SU-DHL-6 (cell line): Measurements from ENCODE around the gene TRPM1.

Experiments
- H2AFZ ChIP-seq: fragments of 200-600 bp; sonication (generic); 2 replicates; pipeline ENCODE4 v1.6.1; 2014; ENCODE audit warnings: low read depth, mild to moderate bottlenecking, moderate library complexity, mixed read lengths, antibody characterized with exemption, low read length; ENCODE audit not compliant: severe bottlenecking
- H3F3A ChIP-seq: fragments of 200-600 bp; shearing (Covaris generic); 2 replicates; pipeline ENCODE4 v1.6.0; 2016; ENCODE audit warnings: antibody characterized with exemption, mild to moderate bottlenecking; ENCODE audit not compliant: insufficient read depth
- H3K27ac ChIP-seq: fragments of 200-600 bp; sonication (generic); 2 replicates; pipeline ENCODE4 v1.5.1; 2016; ENCODE audit warnings: low read depth, mild to moderate bottlenecking, low read length, moderate library complexity, mixed read lengths
- H3K27me3 ChIP-seq: fragments of 200-600 bp; sonication (generic), shearing (Covaris generic); 2 replicates; pipeline ENCODE4 v1.6.0; 2014; ENCODE audit warnings: mild to moderate bottlenecking, low read length
- H3K36me3 ChIP-seq: fragments of 200-600 bp; sonication (generic); 2 replicates; pipeline ENCODE4 v1.6.1; 2014; ENCODE audit warnings: mild to moderate bottlenecking, low read length, mixed read lengths
- H3K4me2 ChIP-seq: fragments of 300-600, 200-600 bp; shearing (Covaris generic), sonication (generic); 2 replicates; pipeline ENCODE4 v1.6.0; 2014; ENCODE audit warnings: low read length, low read depth, mild to moderate bottlenecking; ENCODE audit not compliant: poor library complexity, severe bottlenecking
- H3K4me3 ChIP-seq: fragments of 200-600 bp; sonication (generic); 2 replicates; pipeline ENCODE4 v1.5.1; 2014; ENCODE audit warnings: antibody characterized with exemption, low read length, mild to moderate bottlenecking, mixed read lengths; ENCODE audit not compliant: insufficient read depth, poor library complexity, severe bottlenecking
- H3K79me2 ChIP-seq: fragments of 200-600 bp; sonication (generic); 2 replicates; pipeline ENCODE4 v1.6.1; 2014; ENCODE audit warnings: mild to moderate bottlenecking, low read length, moderate library complexity; ENCODE audit not compliant: insufficient read depth
- H3K9ac ChIP-seq: fragments of 200-600 bp; sonication (generic); 2 replicates; pipeline ENCODE4 v1.7.0; 2014; ENCODE audit warnings: mild to moderate bottlenecking, low read length
- H3K9me2 ChIP-seq: fragments of 200-600 bp; sonication (generic); replicated peaks from 2 replicates; pipeline ENCODE4 v1.6.1; 2014; ENCODE audit warnings: low read length; ENCODE audit not compliant: insufficient read depth
- H3K9me3 ChIP-seq: fragments of 200-600 bp; sonication (generic); 2 replicates; pipeline ENCODE4 v1.6.1; 2014; ENCODE audit warnings: low read length, mixed read lengths; ENCODE audit not compliant: insufficient read depth
- H4K20me1 ChIP-seq: fragments of 200-600 bp; sonication (generic); 2 replicates; pipeline ENCODE4 v1.6.1; 2014; ENCODE audit warnings: low read depth, mild to moderate bottlenecking, antibody characterized with exemption, low read length, moderate library complexity, mixed read lengths
- CTCF ChIP-seq: fragments of 200-600 bp; sonication (generic); IDR thresholded peaks from one replicate; pipeline ENCODE4 v1.5.1; 2017; ENCODE audit warnings: antibody characterized with exemption, mild to moderate bottlenecking, low read length, moderate library complexity; ENCODE audit not compliant: insufficient read depth, poor library complexity, severe bottlenecking
- EZH2phosphoT487 ChIP-seq: fragments of 200-600 bp; sonication (generic), shearing (Covaris generic); conservative IDR thresholded peaks from 2 replicates; pipeline ENCODE4 v1.6.1; 2018; ENCODE audit warnings: mild to moderate bottlenecking, antibody characterized with exemption, low read length, moderate library complexity, mixed read lengths

The TRPM1 gene

DNA sequence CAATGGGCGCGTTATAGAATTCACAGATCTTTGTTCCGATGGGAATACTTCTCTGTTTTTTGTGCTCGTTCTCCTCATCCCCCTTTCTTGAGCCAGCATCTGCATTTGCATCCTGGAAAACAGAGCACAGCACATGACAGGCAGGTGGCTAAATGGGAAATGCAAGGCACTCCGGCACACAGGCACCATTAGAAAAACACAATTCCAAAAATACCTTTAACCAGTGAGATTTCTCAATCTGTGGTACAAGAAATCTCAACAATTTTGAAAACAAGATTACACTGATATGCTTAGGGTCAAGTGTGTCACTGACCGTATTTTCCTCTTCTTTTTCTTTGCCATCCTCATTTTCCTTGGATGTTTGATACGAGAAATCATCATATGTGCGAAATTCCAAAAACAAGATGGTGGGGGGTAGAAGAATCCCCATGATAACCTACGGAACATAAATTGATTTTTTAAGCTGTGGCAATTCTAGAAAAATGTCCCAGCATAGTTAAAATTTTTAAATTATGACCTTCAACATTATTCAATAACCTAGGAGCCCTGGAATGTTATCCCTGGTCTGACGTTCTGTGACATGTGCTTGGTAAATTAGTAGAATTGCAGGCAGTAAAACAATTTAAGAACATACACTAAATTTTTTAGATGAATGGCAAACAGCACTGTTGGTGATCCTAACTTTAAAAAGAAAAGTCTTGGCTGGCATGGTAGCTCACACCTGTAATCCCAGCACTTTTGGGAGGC lies 63.6 kb downstream of the TRPM1 start:
- Histone ChIP-seq H3K27me3 (no peaks in the 10 kb centered on the region), H3K79me2 (no peaks in the 10 kb centered on the region), H3K4me3 (no peak overlapping the region), H3K9me3 (no peaks in the 10 kb centered on the region), H3K9ac (no peak overlapping the region), H3K27ac (no peak overlapping the region), H3F3A (no peaks in the 10 kb centered on the region), H3K4me2 (no peak overlapping the region), H3K9me2 (no peaks in the 10 kb centered on the region), H4K20me1 (no peaks in the 10 kb centered on the region), H2AFZ (no peak overlapping the region), H3K36me3 (no peaks in the 10 kb centered on the region)
- TF ChIP-seq EZH2phosphoT487 = no peak
- TF ChIP-seq CTCF = no peak

- TF ChIP-seq CTCF (no peak), EZH2phosphoT487 (no peak)
- H3F3A ChIP-seq = no peaks in the 10 kb centered on the region
- H3K4me3 ChIP-seq = no peak overlapping the region
- no peaks in the 10 kb centered on the region for H3K36me3 ChIP-seq
- no peaks in the 10 kb centered on the region for H3K27me3 ChIP-seq
- no peak overlapping the region for H3K4me2 ChIP-seq
- H2AFZ ChIP-seq = no peak overlapping the region
- H3K9ac ChIP-seq = no peak overlapping the region
- H3K9me3 ChIP-seq = no peaks in the 10 kb centered on the region
- H3K27ac ChIP-seq = no peak overlapping the region
- no peaks in the 10 kb centered on the region for H3K9me2 ChIP-seq
- no peaks in the 10 kb centered on the region for H4K20me1 ChIP-seq
- no peaks in the 10 kb centered on the region for H3K79me2 ChIP-seq
These were observed 64.7 kb downstream of the TRPM1 start for GRCh38 chr15:31036783-31037182.

DNA sequence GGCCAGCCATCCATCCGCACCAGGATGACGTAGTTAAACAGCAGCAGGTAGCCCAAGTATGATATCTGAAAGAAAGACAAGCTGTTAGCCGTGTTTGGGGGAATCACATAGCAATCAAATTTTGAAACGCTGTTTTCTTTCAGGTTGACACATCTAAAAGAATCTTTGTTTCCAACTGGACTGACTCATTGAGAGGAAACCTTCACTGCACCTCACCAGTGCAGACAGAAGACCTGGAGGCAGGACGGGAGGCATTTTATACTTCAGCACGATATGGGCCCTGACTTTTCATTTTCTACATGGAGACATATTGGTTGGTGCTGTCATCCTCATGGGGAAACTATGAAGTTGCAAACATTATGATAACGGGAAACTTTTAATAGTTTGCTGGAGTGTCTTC lies 65.9 kb downstream of the TRPM1 start:
- H3K36me3 ChIP-seq = no peaks in the 10 kb centered on the region
- no peak overlapping the region for H3K27ac ChIP-seq
- no peak overlapping the region for H2AFZ ChIP-seq
- H4K20me1 ChIP-seq = no peaks in the 10 kb centered on the region
- H3K79me2 ChIP-seq = no peaks in the 10 kb centered on the region
- H3K9me3 ChIP-seq = no peaks in the 10 kb centered on the region
- no peaks in the 10 kb centered on the region for H3F3A ChIP-seq
- H3K9ac ChIP-seq = no peak overlapping the region
- H3K4me2 ChIP-seq = no peak overlapping the region
- TF ChIP-seq CTCF (no peak), EZH2phosphoT487 (no peak)
- no peaks in the 10 kb centered on the region for H3K27me3 ChIP-seq
- no peak overlapping the region for H3K4me3 ChIP-seq
- H3K9me2 ChIP-seq = no peaks in the 10 kb centered on the region
